A549 (cell line): Measurements from ENCODE around the gene PXDN.

Experiments
- CEBPB ChIP-seq, 2 experiments: fragments of >200 bp in 1 of 2; sonication (Bioruptor Twin) in 1 of 2; formaldehyde crosslinking in 1 of 2; IDR thresholded peaks; 2 replicates each; pipeline ENCODE4 v1.6.1; 2012 to 2016
- CTCF ChIP-seq: fragments of >200 bp; sonication (Bioruptor Twin); formaldehyde crosslinking; IDR thresholded peaks from 3 replicates; pipeline ENCODE4 v1.5.1; 2016
- EHMT2 ChIP-seq: fragments of 200-600 bp; sonication (generic); IDR thresholded peaks from 2 replicates; pipeline ENCODE4 v1.6.1; 2016; ENCODE audit warnings: antibody characterized with exemption, low read depth, mild to moderate bottlenecking, moderate library complexity
- EP300 ChIP-seq, 2 experiments: fragments of >200 bp; sonication (Bioruptor Twin); formaldehyde crosslinking; IDR thresholded peaks; 2 replicates in 1 of 2; 3 replicates in 1 of 2; pipeline ENCODE4 v1.6.1; 2016 to 2017
- JUN ChIP-seq, 2 experiments: fragments of >200 bp; sonication (Bioruptor Twin); formaldehyde crosslinking; IDR thresholded peaks; 2 replicates in 1 of 2; 3 replicates in 1 of 2; pipeline ENCODE4 v1.6.1; 2016 to 2017
- JUNB ChIP-seq: fragments of >200 bp; sonication (Bioruptor Twin); formaldehyde crosslinking; IDR thresholded peaks from 2 replicates; pipeline ENCODE4 v1.6.1; 2016
- MAX ChIP-seq: IDR thresholded peaks from 2 replicates; pipeline ENCODE4 v1.6.1; 2012
- MAZ ChIP-seq: fragments of 150-350 bp; IDR thresholded peaks from 2 replicates; pipeline ENCODE4 v1.6.1; 2014; ENCODE audit warnings: antibody characterized with exemption, low read depth, low read length, borderline replicate concordance
- MYC ChIP-seq: IDR thresholded peaks from 2 replicates; pipeline ENCODE4 v1.6.1; 2012; ENCODE audit warnings: mild to moderate bottlenecking, inconsistent platforms, low read length, improper control_type of control experiment, borderline replicate concordance
- POLR2A ChIP-seq: IDR thresholded peaks from 2 replicates; pipeline ENCODE4 v1.6.1; 2012; ENCODE audit warnings: mild to moderate bottlenecking, low read length
- RAD21 ChIP-seq, 2 experiments: fragments of >200 bp in 1 of 2; sonication (Bioruptor Twin) in 1 of 2; formaldehyde crosslinking in 1 of 2; IDR thresholded peaks in 1 of 2; conservative IDR thresholded peaks in 1 of 2; 2 replicates in 1 of 2; 3 replicates in 1 of 2; pipeline ENCODE4 v1.6.1; 2012 to 2018; ENCODE audit warnings: inconsistent platforms in 1 of 2
- SREBF2 ChIP-seq: fragments of 450-650 bp; IDR thresholded peaks from 2 replicates; pipeline ENCODE4 v1.6.1; 2014; ENCODE audit warnings: mild to moderate bottlenecking, moderate library complexity
- USF2 ChIP-seq: fragments of 450-650 bp; IDR thresholded peaks from 2 replicates; pipeline ENCODE4 v1.6.1; 2014; ENCODE audit warnings: antibody characterized with exemption

- TF ChIP-seq CTCF = no peak
- TF ChIP-seq CEBPB (IDR thresholded peaks at IDR 0.05) = no peak
- no peak for TF ChIP-seq JUNB
- TF ChIP-seq EP300 (IDR thresholded peaks at IDR 0.05) = no peak
- no peak for TF ChIP-seq SREBF2
- TF ChIP-seq MAZ = no peak
- TF ChIP-seq POLR2A = no peak
- no peak for TF ChIP-seq EHMT2
- no peak for TF ChIP-seq JUN (IDR thresholded peaks at IDR 0.05)
- no peak for TF ChIP-seq MYC
- TF ChIP-seq USF2 = no peak
- no peak for TF ChIP-seq RAD21 (conservative IDR thresholded peaks at IDR 0.05 in 1 of 2, IDR thresholded peaks at IDR 0.05 in 1 of 2)
- no peak for TF ChIP-seq MAX
Observed at GRCh38 chr2:1739322-1739957, 4.9 kb downstream of the PXDN start.
